Transverse colon (tissue), 4 donors: ENCODE data around the gene CNGA2. TPM values are rescaled to one million over a fixed set of nuclear protein-coding genes. Genes with fewer than 3 reads are reported as not detected.

Experiments used
- DNase-seq: peaks from one replicate; pipeline ENCODE4 v3.0.0-alpha.2; 2019
- H3K27ac ChIP-seq, 4 donors: fragments of 200-600 bp; sonication (generic); 2 replicates each; pipeline ENCODE4 v1.5.1; 2016 to 2018; ENCODE audit warnings: inconsistent platforms in 4 of 4
- H3K27me3 ChIP-seq: fragments of 200-600 bp; sonication (generic); 2 replicates; pipeline ENCODE4 v1.5.1; 2017; ENCODE audit warnings: inconsistent platforms
- H3K36me3 ChIP-seq, 4 donors: fragments of 200-600 bp; sonication (generic); 2 replicates each; pipeline ENCODE4 v1.5.1; 2017 to 2019; ENCODE audit warnings: inconsistent platforms in 4 of 4
- H3K4me1 ChIP-seq, 4 donors: fragments of 200-600 bp; sonication (generic); 2 replicates each; pipeline ENCODE4 v1.5.1; 2017 to 2020; ENCODE audit warnings: inconsistent platforms in 4 of 4
- H3K4me3 ChIP-seq, 4 donors: fragments of 200-600 bp; sonication (generic); 1 replicate in 1 of 4; 2 replicates in 3 of 4; pipeline versions ENCODE4 v1.5.1 to v1.6.1; 2017 to 2019; ENCODE audit warnings: inconsistent platforms in 4 of 4
- H3K9me3 ChIP-seq, 2 donors: fragments of 200-600 bp; sonication (generic); 2 replicates each; pipeline ENCODE4 v1.5.1; 2017 to 2019; ENCODE audit warnings: inconsistent platforms in 2 of 2
- CTCF ChIP-seq, 5 experiments: fragments of 200-600 bp in 3 of 5; fragments of 450-650 bp in 2 of 5; sonication (generic) in 3 of 5; IDR thresholded peaks; 1 replicate in 2 of 5; 2 replicates in 3 of 5; pipeline ENCODE4 v1.5.1; 2016 to 2017; ENCODE audit warnings: antibody characterized with exemption in 5 of 5, inconsistent platforms in 3 of 5, mild to moderate bottlenecking in 2 of 5, moderate library complexity in 1 of 5
- EP300 ChIP-seq: sonication (generic); formaldehyde crosslinking; IDR thresholded peaks from one replicate; pipeline ENCODE4 v1.6.1; 2017; ENCODE audit warnings: antibody characterized with exemption, low read depth
- POLR2A ChIP-seq: fragments of 450-650 bp; IDR thresholded peaks from one replicate; pipeline ENCODE4 v1.6.1; 2016; ENCODE audit warnings: antibody characterized with exemption, mild to moderate bottlenecking, moderate library complexity
- POLR2AphosphoS5 ChIP-seq, 3 donors: sonication (generic); formaldehyde crosslinking; IDR thresholded peaks; one replicate each; pipeline ENCODE4 v1.6.1; 2016; ENCODE audit warnings: antibody characterized with exemption in 3 of 3
- WGBS, 2 donors: methylation state at CpG; one replicate each; pipeline ENCODE4 v1.1.5; 2018; ENCODE audit warnings: low coverage in 1 of 2; 5-methylcytosine and 5-hydroxymethylcytosine counted together
- in situ Hi-C, 4 donors: fragments of 200-750 bp; cut with MboI; loops; one replicate each; pipeline versions ENCODE4 v1.15.0 to v1.15.1; 2017; ENCODE audit warnings: low sequenced_read_pairs in 3 of 4, low pct_ligation_motif_present in 1 of 4, low pct_unique_long_range_greater_than_20kb in 1 of 4
- intact Hi-C: fragments of 100-400 bp; cut with DNase I; formaldehyde crosslinking; loops from one replicate; pipeline ENCODE4 v1.15.1; 2023; ENCODE audit warnings: low total_unique reads
- total RNA-seq, 4 donors: library from RNA; depleted of rRNA; stranded (reverse); fragments of >200 nt; gene quantifications; one replicate each; pipeline ENCODE4 v1.1.0, GENCODE V29; 2016

Gene CNGA2
- total RNA-seq, 4 donors from 2014 or later: not detected

GRCh38 chrX:151762802-151763201 is 28.3 kb downstream of the CNGA2 start:
- H3K9me3 ChIP-seq: no peaks in the 10 kb centered on the region
- no peak overlapping the region for H3K4me3 ChIP-seq
- DNase-seq: no peak
- WGBS, 2 donors: 44% methylated on average over 2 of the region's 2 CpGs; no CpG with 5 or more reads in 1 of the 2 donors
- in situ Hi-C loops (loop anchor here in 1 of 4 donors (25.0 kb wide), 1 partner anchor 874 kb away; the partner anchor contains the start of gene GABRQ), intact Hi-C loops (no loop called here)
- no peak overlapping the region for H3K27ac ChIP-seq
- no peaks in the 10 kb centered on the region for H3K36me3 ChIP-seq
- TF ChIP-seq EP300 (no peak), CTCF (IDR thresholded peaks at IDR 0.05) (no peak), POLR2A (no peak)
- no peaks in the 10 kb centered on the region for H3K27me3 ChIP-seq
- H3K4me1 ChIP-seq: no peaks in the 10 kb centered on the region

GRCh38 chrX:151763711-151764110 is 29.2 kb downstream of the CNGA2 start:
- WGBS, 2 donors: 86% methylated on average over 8 of the region's 8 CpGs; no CpG with 5 or more reads in 1 of the 2 donors
- H3K36me3 ChIP-seq: no peaks in the 10 kb centered on the region
- H3K27ac ChIP-seq: no peak overlapping the region
- TF ChIP-seq CTCF (IDR thresholded peaks at IDR 0.05) (no peak), POLR2A (no peak), POLR2AphosphoS5 (IDR thresholded peaks at IDR 0.05) (no peak), EP300 (no peak)
- intact Hi-C loops: no loop called here
- no peak overlapping the region for H3K4me3 ChIP-seq
- in situ Hi-C loops: loop anchor here in 1 of 4 donors (25.0 kb wide), 1 partner anchor 874 kb away; the partner anchor contains the start of gene GABRQ
- H3K27me3 ChIP-seq: no peaks in the 10 kb centered on the region
- no peaks in the 10 kb centered on the region for H3K9me3 ChIP-seq
- H3K4me1 ChIP-seq: no peaks in the 10 kb centered on the region
- no peak for DNase-seq

- Histone ChIP-seq H3K36me3 (no peaks in the 10 kb centered on the region), H3K27ac (no peak overlapping the region), H3K4me3 (no peak overlapping the region), H3K4me1 (no peaks in the 10 kb centered on the region), H3K27me3 (no peaks in the 10 kb centered on the region), H3K9me3 (no peaks in the 10 kb centered on the region)
- WGBS, 2 donors: 74% methylated on average over 2 of the region's 2 CpGs; no CpG with 5 or more reads in 1 of the 2 donors
- in situ Hi-C loops (loop anchor here in 1 of 4 donors (25.0 kb wide), 1 partner anchor 872 kb away; the partner anchor contains the start of gene GABRQ), intact Hi-C loops (no loop called here)
- no peak for DNase-seq
- TF ChIP-seq POLR2A: no peak
- no peak for TF ChIP-seq EP300
- no peak for TF ChIP-seq POLR2AphosphoS5 (IDR thresholded peaks at IDR 0.05)
- TF ChIP-seq CTCF (IDR thresholded peaks at IDR 0.05): no peak
Observed at GRCh38 chrX:151765026-151765425, 30.5 kb downstream of the CNGA2 start.

- in situ Hi-C loops (loop anchor here in 1 of 4 donors (25.0 kb wide), 1 partner anchor 866 kb away; the partner anchor contains the start of gene GABRQ), intact Hi-C loops (no loop called here)
- Histone ChIP-seq H3K4me3 (no peak overlapping the region), H3K27ac (no peak overlapping the region), H3K27me3 (no peaks in the 10 kb centered on the region), H3K9me3 (no peaks in the 10 kb centered on the region), H3K36me3 (no peaks in the 10 kb centered on the region), H3K4me1 (no peaks in the 10 kb centered on the region)
- TF ChIP-seq CTCF (IDR thresholded peaks at IDR 0.05) (no peak), POLR2A (no peak), EP300 (no peak), POLR2AphosphoS5 (IDR thresholded peaks at IDR 0.05) (no peak)
- WGBS, 2 donors: 83% methylated on average over 3 of the region's 3 CpGs; no CpG with 5 or more reads in 1 of the 2 donors
- no peak for DNase-seq
Observed at GRCh38 chrX:151771726-151772125, 37.2 kb downstream of the CNGA2 start.
